GM19351 (cell line): ENCODE results near the gene ATP2A1.
"Not testable (repeated sequence)": the region's sequence is repeated elsewhere in the genome, so short reads cannot be mapped to it uniquely, and the experiment has no call there.

Experiments
- ATAC-seq: cut with Tn5 transposase; IDR thresholded peaks from one replicate; pipeline ENCODE4 v1.9.1; 2021; ENCODE audit warnings: mild to moderate bottlenecking, moderate library complexity; ENCODE audit not compliant: unreplicated experiment

ATP2A1 gene

GRCh38 chr16:28932339-28933141 is 54.3 kb downstream of the ATP2A1 start:
- ATAC-seq = no peak

GRCh38 chr16:28933171-28933570 is 54.9 kb downstream of the ATP2A1 start:
- no peak for ATAC-seq

GRCh38 chr16:28935346-28935745 is 57.1 kb downstream of the ATP2A1 start:
- ATAC-seq = no peak

- ATAC-seq = peak; percentile 72
These were observed 57.9 kb downstream of the ATP2A1 start for GRCh38 chr16:28935924-28936783.

GRCh38 chr16:28936784-28937155 is 58.5 kb downstream of the ATP2A1 start:
- ATAC-seq = no peak

- no peak for ATAC-seq
These were observed 59.1 kb downstream of the ATP2A1 start for GRCh38 chr16:28937222-28937876.

GRCh38 chr16:28938721-28939120 is 60.4 kb downstream of the ATP2A1 start:
- ATAC-seq = no peak

GRCh38 chr16:28939825-28940224 is 61.5 kb downstream of the ATP2A1 start:
- not testable (repeated sequence) for ATAC-seq

- no peak for ATAC-seq
These were observed 65.0 kb downstream of the ATP2A1 start for GRCh38 chr16:28943281-28943680.

GRCh38 chr16:28946681-28947080 is 68.4 kb downstream of the ATP2A1 start:
- no peak for ATAC-seq

GRCh38 chr16:28950648-28951409 is 72.5 kb downstream of the ATP2A1 start, which contains the start of gene NFATC2IP:
Gene NFATC2IP (plus strand): TSS chr16:28950937. CDS start chr16:28951012, 75 bp downstream.
- ATAC-seq = peak; percentile 91

GRCh38 chr16:28951410-28951943 is 73.2 kb downstream of the ATP2A1 start:
- ATAC-seq = no peak
